ENCODE data around the gene TMEM54.

Gene TMEM54

DNA sequence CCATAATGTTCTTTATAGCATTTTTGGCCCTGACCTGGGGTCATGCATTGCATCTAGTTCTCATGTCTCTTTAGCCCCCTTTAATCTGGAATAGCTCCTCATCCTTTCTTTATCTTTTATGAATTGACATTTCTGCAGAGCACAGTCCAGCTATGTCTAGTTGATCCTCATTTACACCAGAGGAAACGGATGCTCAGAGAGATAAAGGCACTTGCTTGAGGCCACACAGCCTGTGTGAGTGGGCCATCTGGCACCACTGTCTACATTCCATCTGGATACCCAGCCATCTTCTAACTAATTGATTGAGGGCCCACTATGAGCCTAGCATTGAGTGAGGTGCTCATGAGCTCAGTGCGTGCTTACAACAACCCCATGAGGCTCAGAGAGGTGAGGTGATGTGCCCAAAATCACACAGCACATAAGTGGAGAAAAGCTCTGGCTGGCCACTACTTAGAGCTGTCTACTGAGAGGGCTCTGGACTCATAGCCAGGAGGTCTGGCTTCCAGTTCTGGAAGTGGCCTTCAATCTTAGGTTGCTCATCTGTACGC, 11.4 kb downstream of the TMEM54 start:
- TF ChIP-seq EZH2phosphoT487 (conservative IDR thresholded peaks at IDR 0.05; ENCODE audit: low read length) = no peak
- no peak for TF ChIP-seq CTCF (IDR thresholded peaks at IDR 0.05; ENCODE audit: insufficient read depth, low read length, poor library complexity, severe bottlenecking)
- H3K27me3 ChIP-seq (ENCODE audit: low read length) = no peaks in the 10 kb centered on the region

GRCh38 chr1:32888677-32889420, 12.3 kb downstream of the TMEM54 start:
- Histone ChIP-seq H3K27me3 (ENCODE audit: low read length) (no peaks in the 10 kb centered on the region), H3K36me3 (ENCODE audit: low read length) (no peaks in the 10 kb centered on the region), H3K27ac (ENCODE audit: low read depth, low read length) (no peak overlapping the region), H3K9me2 (replicated peaks; ENCODE audit: insufficient read depth, low read length) (no peaks in the 10 kb centered on the region), H3K4me3 (ENCODE audit: insufficient read depth, low read length, poor library complexity, severe bottlenecking) (no peak overlapping the region), H3K9me3 (ENCODE audit: insufficient read depth, low read length) (no peaks in the 10 kb centered on the region), H3K79me2 (ENCODE audit: insufficient read depth, low read length) (no peaks in the 10 kb centered on the region), H3K9ac (ENCODE audit: low read length) (no peak overlapping the region), H4K20me1 (ENCODE audit: low read depth, low read length) (no peaks in the 10 kb centered on the region), H3K4me2 (ENCODE audit: low read depth, low read length, poor library complexity, severe bottlenecking) (no peak overlapping the region), H3F3A (ENCODE audit: insufficient read depth) (no peaks in the 10 kb centered on the region), H2AFZ (ENCODE audit: low read depth, low read length, severe bottlenecking) (no peak overlapping the region)
- TF ChIP-seq EZH2phosphoT487 (conservative IDR thresholded peaks at IDR 0.05; ENCODE audit: low read length) (no peak), CTCF (IDR thresholded peaks at IDR 0.05; ENCODE audit: insufficient read depth, low read length, poor library complexity, severe bottlenecking) (no peak)

More for the DNA sequence above, 11.4 kb downstream of the TMEM54 start:
- Histone ChIP-seq H3K9me3 (ENCODE audit: insufficient read depth, low read length) (no peaks in the 10 kb centered on the region), H3K9me2 (replicated peaks; ENCODE audit: insufficient read depth, low read length) (no peaks in the 10 kb centered on the region), H3K36me3 (ENCODE audit: low read length) (no peaks in the 10 kb centered on the region), H3K4me3 (ENCODE audit: insufficient read depth, low read length, poor library complexity, severe bottlenecking) (no peak overlapping the region), H4K20me1 (ENCODE audit: low read depth, low read length) (no peaks in the 10 kb centered on the region), H3F3A (ENCODE audit: insufficient read depth) (no peaks in the 10 kb centered on the region), H3K4me2 (ENCODE audit: low read depth, low read length, poor library complexity, severe bottlenecking) (no peak overlapping the region), H3K79me2 (ENCODE audit: insufficient read depth, low read length) (no peaks in the 10 kb centered on the region), H3K9ac (ENCODE audit: low read length) (no peak overlapping the region), H2AFZ (ENCODE audit: low read depth, low read length, severe bottlenecking) (no peak overlapping the region), H3K27ac (ENCODE audit: low read depth, low read length) (no peak overlapping the region)

DNA sequence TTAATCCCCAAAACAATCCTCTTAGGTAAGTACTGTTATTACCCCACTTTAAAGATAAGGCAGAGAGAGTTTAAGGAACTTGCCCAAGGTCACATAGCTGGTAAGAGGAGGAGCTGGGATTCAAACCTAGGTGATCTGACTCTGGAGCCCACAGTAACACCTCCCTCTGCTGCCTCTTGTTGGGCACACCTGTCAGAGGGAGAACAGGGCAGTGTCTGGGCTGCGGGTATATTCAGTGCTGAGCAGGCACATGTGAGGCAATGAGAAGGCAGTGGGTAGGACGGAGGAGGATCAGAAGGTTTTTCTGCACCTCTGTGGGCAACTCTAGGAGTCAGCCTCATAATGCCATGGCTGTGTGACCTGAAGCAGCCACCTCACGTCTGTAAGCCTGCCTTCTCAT, 13.1 kb downstream of the TMEM54 start:
- H3K9me2 ChIP-seq (replicated peaks; ENCODE audit: insufficient read depth, low read length) = no peaks in the 10 kb centered on the region

More for the DNA sequence above, 13.1 kb downstream of the TMEM54 start:
- no peak overlapping the region for H3K4me2 ChIP-seq (ENCODE audit: low read depth, low read length, poor library complexity, severe bottlenecking)
- H3K4me3 ChIP-seq (ENCODE audit: insufficient read depth, low read length, poor library complexity, severe bottlenecking) = no peak overlapping the region
- no peaks in the 10 kb centered on the region for H3K79me2 ChIP-seq (ENCODE audit: insufficient read depth, low read length)
- H3F3A ChIP-seq (ENCODE audit: insufficient read depth) = no peaks in the 10 kb centered on the region
- no peak overlapping the region for H2AFZ ChIP-seq (ENCODE audit: low read depth, low read length, severe bottlenecking)
- H3K9ac ChIP-seq (ENCODE audit: low read length) = no peak overlapping the region
- no peaks in the 10 kb centered on the region for H4K20me1 ChIP-seq (ENCODE audit: low read depth, low read length)
- H3K9me3 ChIP-seq (ENCODE audit: insufficient read depth, low read length) = no peaks in the 10 kb centered on the region
- H3K27ac ChIP-seq (ENCODE audit: low read depth, low read length) = no peak overlapping the region
- TF ChIP-seq CTCF (IDR thresholded peaks at IDR 0.05; ENCODE audit: insufficient read depth, low read length, poor library complexity, severe bottlenecking) = no peak
- no peak for TF ChIP-seq EZH2phosphoT487 (conservative IDR thresholded peaks at IDR 0.05; ENCODE audit: low read length)
- H3K36me3 ChIP-seq (ENCODE audit: low read length) = no peaks in the 10 kb centered on the region
- no peaks in the 10 kb centered on the region for H3K27me3 ChIP-seq (ENCODE audit: low read length)
